NCI-H1092 treated with DMSO at 0.1 percent for 48 hours (cell line): ENCODE data around the gene CASP10.
"Not testable (repeated sequence)": the region's sequence is repeated elsewhere in the genome, so short reads cannot be mapped to it uniquely, and the experiment has no call there.

Experiments used
- DNase-seq: peaks from one replicate; lab custom pipeline; 2025; lab: John Stamatoyannopoulos, UW

Gene CASP10

GRCh38 chr2:201156036-201156435 is 26.9 kb upstream of the CASP10 start:
- no peak for DNase-seq

- no peak for DNase-seq
These were observed 26.3 kb upstream of the CASP10 start for GRCh38 chr2:201156640-201157039.

GRCh38 chr2:201157694-201158093 is 25.2 kb upstream of the CASP10 start:
- no peak for DNase-seq

GRCh38 chr2:201158111-201158929 is 24.6 kb upstream of the CASP10 start:
- peak; percentile 42 for DNase-seq

GRCh38 chr2:201164166-201164565 is 18.8 kb upstream of the CASP10 start:
- DNase-seq = no peak

- DNase-seq = no peak
These were observed 15.4 kb upstream of the CASP10 start for GRCh38 chr2:201167546-201167945.

GRCh38 chr2:201168496-201168895 is 14.4 kb upstream of the CASP10 start:
- not testable (repeated sequence) for DNase-seq

GRCh38 chr2:201171259-201171814 is 11.6 kb upstream of the CASP10 start:
- no peak for DNase-seq

GRCh38 chr2:201172279-201172678 is 10.7 kb upstream of the CASP10 start:
- no peak for DNase-seq

- DNase-seq = no peak
These were observed 8.3 kb upstream of the CASP10 start for GRCh38 chr2:201174687-201175086.

- DNase-seq = no peak
These were observed 6.9 kb upstream of the CASP10 start for GRCh38 chr2:201176081-201176481.

- DNase-seq = no peak
These were observed 2.9 kb upstream of the CASP10 start for GRCh38 chr2:201180010-201180409.

GRCh38 chr2:201183365-201183727 is 405 bp downstream of the CASP10 start:
- DNase-seq = no peak

GRCh38 chr2:201183835-201184234 is 894 bp downstream of the CASP10 start:
- not testable (repeated sequence) for DNase-seq

- DNase-seq = not testable (repeated sequence)
These were observed 1.3 kb downstream of the CASP10 start for GRCh38 chr2:201184248-201184647.

GRCh38 chr2:201185863-201186262 is 2.9 kb downstream of the CASP10 start:
- no peak for DNase-seq

- no peak for DNase-seq
These were observed 4.0 kb downstream of the CASP10 start for GRCh38 chr2:201186982-201187381.

GRCh38 chr2:201188449-201188848 is 5.5 kb downstream of the CASP10 start:
- no peak for DNase-seq

GRCh38 chr2:201191132-201191875 is 8.4 kb downstream of the CASP10 start:
- DNase-seq = no peak

- no peak for DNase-seq
These were observed 11.2 kb downstream of the CASP10 start for GRCh38 chr2:201194097-201194496.

- DNase-seq = no peak
These were observed 12.4 kb downstream of the CASP10 start for GRCh38 chr2:201195331-201195730.

- DNase-seq = no peak
These were observed 13.1 kb downstream of the CASP10 start for GRCh38 chr2:201196003-201196402.

- no peak for DNase-seq
These were observed 13.9 kb downstream of the CASP10 start for GRCh38 chr2:201196803-201197202.
